Measurements from ENCODE around the gene ENOX1.

The ENOX1 gene

GRCh38 chr13:43785261-43785649 is 1.5 kb downstream of the ENOX1 start:
- no peak for DNase-seq

GRCh38 chr13:43784496-43784895 is 2.3 kb downstream of the ENOX1 start:
- no peak for DNase-seq

GRCh38 chr13:43783820-43784219 is 3.0 kb downstream of the ENOX1 start:
- no peak for DNase-seq

- no peak for DNase-seq
Measured at GRCh38 chr13:43782686-43783085, 4.1 kb downstream of the ENOX1 start.

- DNase-seq, result no peak
Measured at GRCh38 chr13:43780666-43781065, 6.1 kb downstream of the ENOX1 start.

GRCh38 chr13:43776501-43777079 is 10.2 kb downstream of the ENOX1 start:
- DNase-seq, result no peak

- no peak for DNase-seq
Measured at GRCh38 chr13:43776006-43776405, 10.8 kb downstream of the ENOX1 start.

- DNase-seq, result no peak
Measured at GRCh38 chr13:43773602-43774001, 13.2 kb downstream of the ENOX1 start.

- DNase-seq, result no peak
Measured at GRCh38 chr13:43770871-43771270, 15.9 kb downstream of the ENOX1 start.

GRCh38 chr13:43769529-43769928 is 17.2 kb downstream of the ENOX1 start:
- DNase-seq, result no peak

GRCh38 chr13:43767341-43767931 is 19.3 kb downstream of the ENOX1 start:
- DNase-seq, result no peak

- DNase-seq, result no peak
Measured at GRCh38 chr13:43766725-43767124, 20.0 kb downstream of the ENOX1 start.

- DNase-seq, result no peak
Measured at GRCh38 chr13:43764349-43764748, 22.4 kb downstream of the ENOX1 start.

GRCh38 chr13:43763143-43763759 is 23.5 kb downstream of the ENOX1 start:
- no peak for DNase-seq

GRCh38 chr13:43761616-43762315 is 25.0 kb downstream of the ENOX1 start:
- no peak for DNase-seq

- no peak for DNase-seq
Measured at GRCh38 chr13:43760257-43760656, 26.5 kb downstream of the ENOX1 start.

- DNase-seq, result no peak
Measured at GRCh38 chr13:43758834-43759233, 27.9 kb downstream of the ENOX1 start.

- DNase-seq, result no peak
Measured at GRCh38 chr13:43757266-43757665, 29.5 kb downstream of the ENOX1 start.

GRCh38 chr13:43755844-43756243 is 30.9 kb downstream of the ENOX1 start:
- DNase-seq, result no peak

- no peak for DNase-seq
Measured at GRCh38 chr13:43751624-43752023, 35.1 kb downstream of the ENOX1 start.

GRCh38 chr13:43749503-43749902 is 37.3 kb downstream of the ENOX1 start:
- no peak for DNase-seq

GRCh38 chr13:43744261-43745031 is 42.3 kb downstream of the ENOX1 start:
- DNase-seq, result no peak

GRCh38 chr13:43742911-43743310 is 43.9 kb downstream of the ENOX1 start:
- DNase-seq, result no peak

Data from NCI-H1048 (cell line).